NCI-H2029 (cell line): ENCODE results near the gene HCRT.
A peak's percentile ranks its signal among the peaks of the same experiment; 100 is the strongest.
"Not testable (repeated sequence)": the region's sequence is repeated elsewhere in the genome, so short reads cannot be mapped to it uniquely, and the experiment has no call there.

Source experiments
- DNase-seq: peaks from one replicate; lab custom pipeline; 2025; lab: John Stamatoyannopoulos, UW

Gene HCRT

GRCh38 chr17:42197564-42198156 lies 12.4 kb upstream of the HCRT start:
- DNase-seq = no peak

DNA sequence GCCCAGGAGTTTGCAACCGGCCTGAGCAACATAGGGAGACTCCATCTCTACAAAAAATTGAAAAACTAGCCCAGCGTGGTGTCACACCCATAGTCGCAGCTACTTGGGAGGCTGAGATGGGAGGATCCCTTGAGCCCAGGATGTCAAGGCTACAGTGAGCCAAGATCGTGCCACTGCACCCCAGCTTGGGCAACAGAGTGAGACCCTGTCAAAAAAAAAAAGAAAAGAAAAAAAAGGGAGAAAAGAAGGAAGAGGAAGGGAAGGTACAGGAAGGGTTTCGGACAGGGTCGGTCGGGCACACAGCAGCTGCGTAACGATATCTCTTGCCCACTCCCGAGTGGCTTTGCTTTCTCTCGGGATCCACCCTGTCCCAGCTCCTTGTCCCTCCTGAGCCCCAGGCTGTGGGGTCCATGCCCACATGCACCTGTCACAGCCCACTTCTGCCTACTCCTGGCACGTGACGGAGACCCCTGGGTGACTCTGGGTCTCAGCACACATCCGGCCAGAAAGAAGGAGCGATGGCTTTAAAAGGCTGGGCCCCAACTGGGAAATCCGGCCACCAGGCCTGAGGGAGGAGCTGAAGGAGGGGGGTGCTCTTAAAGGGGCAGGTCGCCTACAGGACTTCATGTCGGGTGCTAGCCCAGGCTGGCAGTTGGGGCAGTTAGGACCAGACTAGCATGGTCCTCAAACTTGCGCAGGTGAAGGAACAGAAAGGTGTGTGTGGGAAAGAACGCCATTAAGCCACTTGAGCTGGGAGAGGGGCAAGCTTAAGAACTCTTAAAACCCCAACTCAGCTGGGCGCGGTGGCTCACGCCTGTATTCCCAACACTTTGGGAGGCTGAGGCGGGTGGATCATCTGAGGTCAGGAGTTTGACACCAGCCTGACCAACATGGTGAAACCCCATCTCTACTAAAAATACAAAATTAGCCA lies 9.0 kb upstream of the HCRT start, which contains the start of gene GHDC:
Gene GHDC (minus strand): TSS at position 526 of the 931 bp plus-strand sequence. CDS start 913 bp downstream, outside the sequence.
- DNase-seq = peak; percentile 64

GRCh38 chr17:42193216-42193968 lies 8.1 kb upstream of the HCRT start:
- DNase-seq = no peak

DNA sequence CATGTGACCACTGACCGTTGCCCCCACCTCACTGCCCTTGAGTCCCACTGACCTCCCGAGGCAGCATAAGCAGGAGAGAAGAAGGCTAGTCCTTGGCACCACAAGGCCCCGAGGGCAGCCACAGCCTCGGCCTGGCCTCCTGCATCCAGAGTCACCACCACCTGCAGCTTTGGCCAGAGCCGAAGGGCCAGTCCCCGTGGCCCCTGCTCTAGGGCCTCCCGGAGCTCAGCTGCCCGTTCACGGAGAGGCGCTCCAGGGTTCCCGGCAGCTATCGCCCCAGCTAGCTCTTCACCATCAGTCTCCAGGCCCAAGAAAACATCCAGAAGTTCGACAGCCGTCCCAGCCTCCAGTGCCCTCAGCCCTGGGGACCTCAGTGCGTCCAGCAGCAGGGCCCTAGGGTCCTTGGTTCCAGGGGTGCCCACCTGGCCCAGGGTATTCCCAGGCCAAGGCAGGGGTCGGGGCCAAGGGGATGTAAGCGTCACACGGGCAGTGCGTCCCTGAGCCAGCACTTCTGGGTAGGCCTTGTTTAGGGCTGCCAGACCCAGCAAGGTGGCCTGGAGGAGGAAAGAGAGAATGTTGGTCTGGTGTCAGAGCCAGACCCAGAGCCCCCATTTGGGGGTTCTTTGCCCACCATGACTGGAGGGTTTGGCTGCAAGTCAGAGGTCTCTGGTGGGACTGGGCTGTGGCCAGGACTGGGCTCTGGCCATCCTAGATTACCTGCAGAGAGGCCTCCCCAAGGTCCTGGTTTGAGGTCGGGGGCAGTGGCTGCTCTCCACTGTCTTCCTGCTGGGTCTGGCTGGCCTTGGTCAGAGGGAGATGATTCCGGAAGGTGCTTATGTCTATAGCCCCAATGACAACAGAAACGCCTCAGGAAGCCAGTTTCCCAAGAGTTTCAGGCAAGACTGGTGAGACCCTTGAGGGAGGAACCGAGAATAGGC lies 7.2 kb upstream of the HCRT start:
- DNase-seq = no peak

GRCh38 chr17:42191275-42191608 lies 6.0 kb upstream of the HCRT start:
- no peak for DNase-seq

DNA sequence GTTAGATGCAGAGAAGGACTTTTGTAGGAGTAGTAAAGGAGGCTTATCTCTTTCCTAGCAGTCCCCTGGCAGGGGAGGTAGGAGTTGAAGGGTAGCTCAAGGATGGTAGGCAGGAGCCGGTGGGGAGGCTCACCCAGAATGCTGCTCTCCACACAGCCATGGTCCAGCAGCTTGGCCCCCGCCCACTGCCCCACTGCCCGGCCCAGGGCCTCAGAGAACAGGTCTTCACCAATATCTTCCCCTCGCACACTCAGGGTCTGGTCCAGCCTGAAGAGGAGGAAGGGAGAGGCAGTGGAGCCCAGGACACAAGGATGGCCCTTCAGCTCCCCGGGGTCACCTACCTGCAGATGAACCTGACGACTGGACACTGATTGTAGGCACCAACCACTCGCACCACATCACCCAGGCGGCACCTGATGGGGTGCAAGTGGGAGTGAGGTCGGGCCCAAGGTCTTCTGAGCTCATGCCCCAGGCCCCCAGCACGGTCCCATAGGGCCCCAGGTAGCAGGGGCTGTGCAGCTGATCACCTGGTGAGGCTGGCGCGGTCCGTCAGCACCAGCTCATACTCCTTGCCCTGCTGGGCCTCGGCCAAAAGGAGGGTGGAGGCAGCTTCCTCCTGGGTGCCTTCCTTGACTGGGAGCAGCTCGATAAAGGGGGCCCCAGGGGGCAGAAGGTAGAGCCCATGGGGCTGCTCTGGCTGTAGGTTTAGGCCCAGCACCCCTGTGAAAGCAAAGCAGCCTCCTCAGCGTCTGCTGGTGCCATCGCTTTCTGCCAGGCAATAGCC lies 5.4 kb upstream of the HCRT start:
- DNase-seq = no peak

- DNase-seq = no peak
These were observed 4.4 kb upstream of the HCRT start for GRCh38 chr17:42189651-42189965.

- DNase-seq = no peak
These were observed 3.7 kb upstream of the HCRT start for GRCh38 chr17:42188749-42189650.

GRCh38 chr17:42187833-42188232 lies 2.6 kb upstream of the HCRT start:
- DNase-seq = no peak

- DNase-seq = not testable (repeated sequence)
These were observed 939 bp upstream of the HCRT start for GRCh38 chr17:42186191-42186590.

GRCh38 chr17:42185621-42185930 lies 324 bp upstream of the HCRT start:
- DNase-seq = no peak

- DNase-seq = peak; percentile 59
These were observed 1.2 kb downstream of the HCRT start for GRCh38 chr17:42183741-42184711.

DNA sequence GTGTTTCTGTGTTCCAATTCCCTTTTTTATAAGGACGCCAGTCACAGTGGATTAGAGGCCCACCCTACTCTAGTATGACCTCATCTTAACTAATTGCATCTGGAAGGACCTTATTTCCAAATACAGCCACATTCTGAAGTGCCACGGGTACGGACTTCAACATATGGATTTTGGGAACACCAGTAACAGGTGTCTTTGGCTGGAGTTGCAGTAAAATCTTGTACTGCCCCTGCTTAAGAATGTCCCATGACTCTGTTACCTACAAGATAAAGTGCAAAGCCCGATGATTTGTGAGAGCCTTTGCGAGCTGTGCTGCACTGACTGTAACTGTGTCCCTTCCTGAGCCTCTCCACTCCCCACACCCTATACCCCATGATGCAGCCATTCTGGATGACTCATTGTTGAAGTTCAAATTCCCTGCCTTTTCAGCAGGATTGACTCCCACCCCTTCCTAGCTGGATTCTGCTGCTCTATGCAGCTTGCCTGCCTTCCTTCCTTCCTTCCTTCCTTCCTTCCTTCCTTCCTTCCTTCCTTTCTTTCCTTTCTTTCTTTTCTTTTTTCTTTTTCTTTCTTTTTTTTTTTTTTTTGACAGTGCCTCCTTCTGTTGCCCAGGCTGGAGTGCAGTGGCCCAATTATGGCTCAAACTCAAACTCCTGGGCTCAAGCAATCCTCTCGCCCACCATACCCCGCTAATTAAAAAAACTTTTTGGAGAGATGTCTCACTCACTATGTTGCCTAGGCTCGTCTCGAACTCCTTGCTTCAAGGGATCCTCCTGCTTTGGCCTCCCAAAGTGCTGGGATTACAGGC lies 2.1 kb downstream of the HCRT start:
- no peak for DNase-seq

DNA sequence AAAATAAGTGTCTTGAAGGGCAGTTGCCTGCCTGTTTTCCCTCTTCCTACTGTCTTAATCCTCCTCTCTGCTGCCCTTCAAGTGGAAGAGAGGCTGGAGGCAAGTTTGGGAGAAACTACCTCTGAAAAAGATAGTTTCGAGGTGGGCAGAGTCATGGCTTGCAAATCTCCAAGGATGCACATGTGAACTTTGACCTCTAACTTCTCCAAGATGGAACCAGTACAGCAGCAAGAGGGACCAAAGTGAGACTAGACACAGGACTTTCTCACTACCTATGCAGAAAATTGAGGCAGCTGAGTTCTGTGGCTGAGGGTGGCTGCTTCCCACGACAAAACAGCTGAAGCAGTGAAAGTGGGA lies 3.4 kb downstream of the HCRT start:
- no peak for DNase-seq

GRCh38 chr17:42180922-42181850 lies 4.1 kb downstream of the HCRT start, which contains the start of gene KCNH4:
Gene KCNH4, minus strand, starts transcription at chr17:42181142. Its CDS starts 197 bp downstream, at chr17:42180945.
- peak; percentile 77 for DNase-seq

GRCh38 chr17:42180411-42180921 lies 4.8 kb downstream of the HCRT start:
- no peak for DNase-seq
